KG1 (cell line): ENCODE results near the gene AGBL1.
"Not testable (repeated sequence)": the region's sequence is repeated elsewhere in the genome, so short reads cannot be mapped to it uniquely, and the experiment has no call there.

Source experiments
- DNase-seq: peaks from one replicate; lab custom pipeline; 2025; lab: John Stamatoyannopoulos, UW

Gene AGBL1

DNA sequence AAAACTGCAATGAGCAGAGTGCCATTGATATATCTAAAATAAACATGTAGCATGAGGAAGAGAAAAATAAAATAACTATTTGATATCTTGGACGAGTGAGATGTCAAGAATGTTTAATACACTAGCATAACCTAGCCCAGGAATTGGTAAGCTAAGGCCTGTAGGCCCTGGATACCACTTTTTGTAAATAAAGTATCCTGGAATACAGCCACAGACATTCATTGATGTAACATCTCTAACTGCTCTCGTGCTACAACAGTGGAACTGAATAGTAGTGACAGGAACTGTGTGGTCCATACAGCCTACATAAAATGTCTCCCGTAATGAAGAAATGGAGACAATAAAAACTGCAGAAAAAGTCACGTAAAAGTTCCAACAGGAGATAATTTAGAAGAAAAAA is 869.0 kb downstream of the AGBL1 start:
- no peak for DNase-seq

GRCh38 chr15:86959254-86959653 is 879.6 kb downstream of the AGBL1 start:
- DNase-seq = no peak

DNA sequence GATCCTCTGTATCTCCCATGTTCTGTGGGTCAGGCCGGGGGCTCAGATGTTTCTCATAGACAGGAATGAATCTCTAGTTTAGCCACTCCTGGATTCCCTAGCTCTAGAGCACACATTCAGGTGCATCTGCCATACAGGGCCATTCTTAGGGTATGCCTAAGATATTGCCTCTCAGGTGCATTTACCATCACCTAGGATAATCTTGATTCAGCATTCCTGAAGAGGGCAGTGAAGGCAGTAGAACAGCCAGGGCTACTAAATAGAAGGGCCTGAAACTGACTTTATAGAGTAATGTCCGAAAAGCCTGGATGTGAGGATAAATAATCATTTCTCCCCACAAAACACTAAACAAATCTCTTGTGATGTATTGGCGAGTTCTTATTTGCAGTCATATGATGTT is 882.0 kb downstream of the AGBL1 start:
- no peak for DNase-seq

DNA sequence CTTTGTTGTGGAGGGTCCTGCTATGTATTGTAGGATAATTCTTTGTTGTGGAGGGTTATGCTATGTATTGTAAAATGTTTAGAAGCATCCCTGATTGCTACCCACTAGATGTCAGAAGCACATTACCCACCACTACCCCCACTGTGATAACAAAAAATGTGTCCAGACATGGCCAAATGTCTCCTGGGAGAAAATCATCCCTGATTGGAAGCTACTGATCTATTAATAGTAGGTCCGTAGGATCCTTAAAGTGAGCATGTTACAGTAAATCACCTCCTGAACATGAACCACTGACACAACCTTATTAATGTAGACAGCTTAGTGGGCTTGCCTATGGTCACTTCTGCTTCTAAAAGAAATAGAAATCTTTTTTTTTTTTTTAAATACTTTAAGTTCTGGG is 884.6 kb downstream of the AGBL1 start:
- DNase-seq = no peak

DNA sequence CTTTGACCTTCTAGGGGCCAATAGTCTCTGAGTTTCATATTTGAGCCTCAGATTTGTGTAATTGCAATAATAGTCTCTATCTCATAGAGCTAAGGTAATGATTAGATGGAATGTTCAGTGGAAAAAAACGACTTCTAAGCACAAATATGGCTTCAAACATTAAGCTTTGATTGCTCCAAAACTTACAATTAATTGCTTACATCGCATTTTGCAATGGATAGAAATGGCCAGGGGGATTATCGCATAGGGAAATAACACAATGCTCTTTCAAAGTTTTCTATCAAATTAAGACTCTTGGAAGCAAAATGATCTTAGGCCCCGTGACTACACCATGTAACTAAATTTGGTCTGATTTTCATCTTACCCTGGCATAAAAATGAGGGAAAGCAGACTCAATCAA is 888.6 kb downstream of the AGBL1 start:
- no peak for DNase-seq

DNA sequence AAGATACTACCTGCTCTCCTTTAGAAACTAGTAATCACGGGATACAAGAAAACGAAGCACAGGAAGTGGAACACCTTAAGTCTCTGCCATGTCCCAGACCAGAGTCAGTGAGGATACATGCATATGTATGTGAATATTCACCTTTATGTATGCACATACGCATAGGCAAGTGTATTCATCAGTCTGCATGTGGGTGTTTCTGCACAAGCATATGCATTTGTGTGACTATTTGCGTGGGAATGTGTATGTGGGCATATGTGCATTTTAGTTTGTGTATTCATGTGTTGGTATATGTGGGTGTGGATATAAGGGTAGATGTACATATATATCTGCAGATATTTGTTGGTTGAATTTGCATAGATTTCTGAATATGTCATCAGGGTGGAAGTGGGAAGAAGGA is 889.7 kb downstream of the AGBL1 start:
- no peak for DNase-seq

DNA sequence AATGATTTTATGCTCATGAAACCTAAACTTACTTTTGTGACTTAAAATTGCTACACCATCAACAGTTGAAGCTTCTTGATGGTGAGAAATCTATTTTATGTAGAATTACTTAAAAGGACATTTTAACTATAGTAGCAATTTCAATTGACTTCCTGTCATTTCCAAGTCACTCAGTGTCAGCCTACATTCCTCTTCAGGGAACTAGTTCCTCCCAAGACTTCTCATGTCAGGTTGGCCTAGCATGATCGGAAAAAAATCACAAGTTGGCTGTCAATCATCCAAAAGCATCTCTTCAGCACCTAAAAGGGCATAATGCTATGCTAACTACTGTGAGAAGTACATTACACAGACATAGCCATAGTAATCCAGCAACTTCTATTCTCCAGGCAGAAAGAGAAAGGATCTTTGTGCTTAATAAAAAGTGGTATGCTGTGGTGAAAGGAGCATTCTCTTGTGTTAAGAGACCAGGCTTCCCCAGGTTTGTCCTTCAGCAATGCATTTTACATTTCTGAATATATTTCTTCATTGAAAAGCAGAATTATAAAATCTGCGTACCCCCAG is 893.7 kb downstream of the AGBL1 start:
- no peak for DNase-seq

DNA sequence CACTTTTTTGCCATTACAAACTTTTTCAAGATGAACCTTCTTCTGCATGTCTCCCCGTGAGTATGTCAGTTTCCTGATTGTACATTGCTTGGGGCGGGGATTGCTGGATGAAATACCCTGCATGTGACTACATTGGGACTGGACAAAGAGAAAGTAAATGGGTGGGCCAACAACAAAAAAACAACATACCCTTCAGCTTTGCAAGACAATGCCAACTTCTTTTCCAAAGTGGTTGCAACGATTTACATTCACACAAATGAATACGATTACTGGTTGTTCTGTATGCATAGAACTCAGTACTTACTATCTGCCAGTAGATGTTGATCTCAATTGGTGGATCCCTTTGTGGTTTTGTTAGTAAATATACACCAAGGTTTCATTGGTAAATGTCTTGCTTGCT is 908.4 kb downstream of the AGBL1 start:
- DNase-seq = no peak

GRCh38 chr15:87021751-87022150 is 942.1 kb downstream of the AGBL1 start:
- DNase-seq = no peak

DNA sequence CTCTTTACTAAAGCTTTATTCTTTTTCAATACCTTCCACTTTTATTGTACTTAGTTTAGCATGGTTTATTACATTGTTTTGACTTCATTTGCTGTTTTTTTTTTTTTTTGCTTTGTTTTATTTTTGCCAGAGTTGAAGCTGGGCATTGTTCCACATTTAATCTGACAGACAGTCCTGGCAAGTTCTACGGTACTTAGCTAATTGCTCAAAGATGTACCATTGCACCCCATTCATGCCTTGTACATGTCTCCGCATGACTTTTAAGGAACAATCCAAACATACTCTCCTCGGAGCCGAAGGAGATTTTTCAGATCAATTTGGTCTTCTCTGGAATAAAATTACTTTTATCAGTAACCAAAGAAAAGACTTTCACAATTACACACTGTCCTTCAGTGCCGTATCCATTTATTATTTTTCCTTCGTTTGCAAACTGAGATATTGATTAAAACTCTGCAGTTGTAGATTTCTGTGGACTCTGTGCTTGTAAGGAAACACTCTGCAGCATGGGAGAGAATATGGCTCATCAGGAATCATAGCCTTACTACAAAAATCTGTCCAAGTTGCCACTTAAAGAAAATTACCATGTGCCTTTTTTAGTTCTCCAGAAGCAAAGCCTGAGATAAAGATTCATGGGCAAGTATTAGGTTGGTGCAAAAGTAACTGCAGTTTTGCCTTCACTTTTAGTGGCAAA is 952.0 kb downstream of the AGBL1 start:
- DNase-seq = no peak

DNA sequence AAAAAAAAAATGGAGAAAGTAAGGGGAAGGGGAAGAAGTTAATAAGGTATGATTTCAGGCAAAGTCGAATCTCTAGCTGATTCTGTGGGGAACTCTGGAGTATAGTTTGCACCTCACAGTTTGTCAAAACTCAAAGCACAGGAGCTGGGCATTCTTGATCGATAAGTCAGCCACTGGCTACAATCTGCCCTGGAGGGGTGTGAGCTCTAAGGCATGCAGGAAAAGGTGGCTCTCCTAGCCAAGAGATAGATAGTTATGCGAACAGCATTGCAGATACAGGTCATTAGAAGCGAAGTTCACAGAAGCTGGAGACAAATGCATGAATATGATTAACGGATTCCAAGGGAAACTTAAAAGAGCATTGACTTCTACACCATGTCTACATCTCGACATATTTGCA is 952.6 kb downstream of the AGBL1 start:
- DNase-seq = no peak

DNA sequence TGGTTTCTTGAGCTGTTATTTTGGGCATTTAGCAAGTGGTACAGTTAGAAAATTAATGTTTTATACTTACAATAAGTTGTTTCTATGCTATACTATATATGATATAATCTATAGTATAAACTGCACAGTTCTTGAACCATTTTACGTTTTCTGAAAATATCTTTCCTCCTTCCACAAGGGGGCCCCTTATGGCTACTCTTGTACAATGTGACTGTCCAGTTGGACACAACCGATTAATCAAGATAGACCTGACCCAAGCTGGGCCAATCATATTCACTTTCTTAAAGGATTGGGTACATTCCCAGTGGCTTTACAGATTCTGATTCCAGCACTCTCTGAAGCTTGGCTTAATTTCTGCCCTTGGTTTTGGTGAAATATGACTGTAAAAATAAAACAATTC is 953.4 kb downstream of the AGBL1 start:
- no peak for DNase-seq

GRCh38 chr15:87034886-87035285 is 955.2 kb downstream of the AGBL1 start:
- no peak for DNase-seq

- no peak for DNase-seq
Observed at GRCh38 chr15:87038404-87038803, 958.7 kb downstream of the AGBL1 start.

GRCh38 chr15:87042619-87043018 is 962.9 kb downstream of the AGBL1 start:
- not testable (repeated sequence) for DNase-seq

DNA sequence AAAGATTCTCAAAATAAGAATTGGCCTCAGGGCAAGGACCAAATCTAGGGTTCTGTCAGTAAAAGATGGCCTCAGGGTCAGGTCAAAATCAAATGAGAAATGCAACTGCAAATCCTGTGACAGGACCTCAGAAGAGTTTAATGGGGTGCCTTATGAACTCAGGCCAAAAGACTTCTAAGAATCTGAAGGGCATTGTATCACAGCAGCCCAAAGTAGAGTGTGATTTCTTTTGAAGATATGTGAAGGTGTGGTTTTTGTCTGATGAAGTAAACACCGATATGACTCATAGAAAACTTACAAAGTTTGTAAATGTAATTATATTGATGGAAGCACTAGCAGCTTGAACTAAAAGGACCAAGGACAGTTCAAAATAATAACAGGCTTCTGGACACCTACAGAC is 966.1 kb downstream of the AGBL1 start:
- no peak for DNase-seq

DNA sequence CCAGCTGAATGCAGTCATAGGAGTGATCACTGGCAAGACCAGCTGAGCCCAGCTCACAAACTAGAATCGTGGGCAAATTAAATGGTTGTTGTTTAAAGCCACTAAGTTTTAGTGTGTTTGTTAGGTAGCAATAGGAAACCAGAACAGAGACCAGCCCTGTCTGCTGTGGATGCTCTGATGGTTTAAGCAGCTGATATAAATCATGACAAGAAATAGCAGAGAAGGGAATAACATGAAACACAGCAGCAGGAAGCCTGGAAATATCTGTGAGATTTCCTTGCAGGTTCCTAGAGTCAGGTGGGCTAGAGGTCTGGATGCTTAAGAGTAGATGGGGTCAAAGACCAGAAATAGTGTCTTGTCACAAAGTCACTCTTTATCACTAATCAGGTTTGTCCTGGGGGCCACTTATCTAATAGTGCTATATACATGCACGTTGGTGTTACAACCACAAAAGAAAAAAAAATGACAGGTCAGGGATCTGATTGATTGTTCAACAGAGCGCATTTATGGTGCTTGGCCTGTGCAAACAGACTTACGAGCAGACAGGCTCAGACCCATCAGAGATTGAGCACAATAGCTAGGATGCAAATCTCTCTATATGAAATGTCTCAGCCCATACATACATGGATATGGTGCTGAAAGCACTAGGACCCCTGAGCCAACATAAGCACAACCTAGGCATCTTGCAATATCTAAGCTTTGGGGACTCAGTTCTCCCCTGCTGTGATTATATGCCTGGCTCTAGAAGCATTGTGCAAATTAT is 967.7 kb downstream of the AGBL1 start:
- DNase-seq = no peak
